BE2C (cell line): Measurements from ENCODE around the gene DGUOK.

ENCODE experiments used
- DNase-seq: peaks from one replicate; pipeline ENCODE4 v3.0.0-alpha.2; 2020
- H3K27me3 ChIP-seq: fragments of 250-450 bp; sonication (Bioruptor Pico); 2 replicates; pipeline ENCODE4 v1.5.1; 2020; ENCODE audit warnings: mild to moderate bottlenecking
- H3K36me3 ChIP-seq: fragments of 250-450 bp; sonication (Bioruptor Pico); 2 replicates; pipeline ENCODE4 v1.5.1; 2020; ENCODE audit warnings: mild to moderate bottlenecking
- H3K4me1 ChIP-seq: fragments of 250-450 bp; sonication (Bioruptor Pico); 2 replicates; pipeline ENCODE4 v1.5.1; 2020
- H3K4me3 ChIP-seq: 2 replicates; pipeline ENCODE4 v1.5.1; 2011; ENCODE audit warnings: low read depth, low read length
- H3K9me3 ChIP-seq: fragments of 250-450 bp; sonication (Bioruptor Pico); 2 replicates; pipeline ENCODE4 v1.5.1; 2020
- TF ChIP-seq, protein P1 (sequence below): IDR thresholded peaks from 2 replicates; pipeline ENCODE4 v1.5.1; 2012; ENCODE audit warnings: mild to moderate bottlenecking, low read depth, low read length

The DGUOK gene

DNA sequence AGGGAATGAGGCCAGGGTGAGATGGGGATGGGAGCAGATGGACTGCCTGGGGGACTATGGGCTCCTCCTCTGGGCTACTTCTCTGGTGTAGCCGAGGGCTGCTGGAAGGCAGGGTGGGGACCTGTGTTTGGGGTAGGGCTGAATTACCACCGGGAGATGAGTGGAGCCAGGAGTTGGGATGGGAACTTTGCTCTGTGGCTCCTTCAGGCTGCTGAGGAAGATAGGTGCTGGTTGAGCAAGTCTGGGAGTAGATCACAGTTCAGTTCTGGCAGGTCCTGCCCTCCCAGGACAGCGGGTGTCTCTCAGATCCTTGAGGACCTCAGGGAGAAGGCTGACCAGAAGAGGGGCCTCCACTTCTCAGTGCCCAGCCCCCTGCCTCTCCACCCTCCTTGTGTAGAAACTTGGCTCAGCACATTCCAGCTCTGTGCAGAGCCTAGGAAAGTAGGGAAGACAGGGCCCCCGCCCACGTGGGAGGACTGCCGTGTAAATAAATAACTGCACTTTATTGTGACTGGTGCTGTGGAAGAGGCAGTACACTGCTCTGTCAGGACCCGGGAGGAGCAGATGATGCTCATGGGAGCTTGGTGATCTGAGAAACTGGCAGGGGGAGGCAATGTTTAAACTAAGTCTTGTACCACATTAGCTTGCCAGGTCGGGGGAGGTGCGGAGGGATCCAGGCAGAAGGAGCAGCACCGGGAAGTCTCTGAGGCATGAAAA lies 73.4 kb downstream of the DGUOK start:
- H3K36me3 ChIP-seq = no peaks in the 10 kb centered on the region
- peaks cover 13% of the 10 kb centered on the region for H3K4me1 ChIP-seq
- TF ChIP-seq, protein P1, sequence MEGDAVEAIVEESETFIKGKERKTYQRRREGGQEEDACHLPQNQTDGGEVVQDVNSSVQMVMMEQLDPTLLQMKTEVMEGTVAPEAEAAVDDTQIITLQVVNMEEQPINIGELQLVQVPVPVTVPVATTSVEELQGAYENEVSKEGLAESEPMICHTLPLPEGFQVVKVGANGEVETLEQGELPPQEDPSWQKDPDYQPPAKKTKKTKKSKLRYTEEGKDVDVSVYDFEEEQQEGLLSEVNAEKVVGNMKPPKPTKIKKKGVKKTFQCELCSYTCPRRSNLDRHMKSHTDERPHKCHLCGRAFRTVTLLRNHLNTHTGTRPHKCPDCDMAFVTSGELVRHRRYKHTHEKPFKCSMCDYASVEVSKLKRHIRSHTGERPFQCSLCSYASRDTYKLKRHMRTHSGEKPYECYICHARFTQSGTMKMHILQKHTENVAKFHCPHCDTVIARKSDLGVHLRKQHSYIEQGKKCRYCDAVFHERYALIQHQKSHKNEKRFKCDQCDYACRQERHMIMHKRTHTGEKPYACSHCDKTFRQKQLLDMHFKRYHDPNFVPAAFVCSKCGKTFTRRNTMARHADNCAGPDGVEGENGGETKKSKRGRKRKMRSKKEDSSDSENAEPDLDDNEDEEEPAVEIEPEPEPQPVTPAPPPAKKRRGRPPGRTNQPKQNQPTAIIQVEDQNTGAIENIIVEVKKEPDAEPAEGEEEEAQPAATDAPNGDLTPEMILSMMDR = no peak
- DNase-seq = no peak
- no peaks in the 10 kb centered on the region for H3K27me3 ChIP-seq
- H3K4me3 ChIP-seq = no peak overlapping the region
- no peaks in the 10 kb centered on the region for H3K9me3 ChIP-seq

DNA sequence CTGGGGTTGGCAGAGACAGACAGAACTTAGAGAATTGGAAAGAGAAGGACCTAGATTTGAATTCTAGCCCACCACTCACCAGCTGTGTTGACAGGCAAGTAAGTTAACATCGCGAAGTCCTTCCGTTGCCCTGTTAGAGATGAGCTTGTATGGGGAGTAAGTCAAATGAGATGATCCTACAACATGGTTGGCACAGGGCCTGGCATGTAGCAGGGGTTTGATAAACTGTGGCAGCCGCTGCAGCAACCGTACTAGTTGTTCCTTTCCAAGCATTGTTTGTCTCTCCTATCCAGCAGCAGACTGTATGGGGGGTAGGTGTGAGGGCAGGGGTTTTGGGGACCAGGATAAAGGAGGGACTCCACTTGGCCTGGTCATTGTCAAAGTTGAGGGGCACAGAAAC lies 74.0 kb downstream of the DGUOK start:
- H3K4me1 ChIP-seq = peaks cover 19% of the 10 kb centered on the region
- H3K4me3 ChIP-seq = no peak overlapping the region
- no peaks in the 10 kb centered on the region for H3K9me3 ChIP-seq
- no peaks in the 10 kb centered on the region for H3K27me3 ChIP-seq
- no peak for DNase-seq
- H3K36me3 ChIP-seq = no peaks in the 10 kb centered on the region
- TF ChIP-seq, protein P1 = no peak

DNA sequence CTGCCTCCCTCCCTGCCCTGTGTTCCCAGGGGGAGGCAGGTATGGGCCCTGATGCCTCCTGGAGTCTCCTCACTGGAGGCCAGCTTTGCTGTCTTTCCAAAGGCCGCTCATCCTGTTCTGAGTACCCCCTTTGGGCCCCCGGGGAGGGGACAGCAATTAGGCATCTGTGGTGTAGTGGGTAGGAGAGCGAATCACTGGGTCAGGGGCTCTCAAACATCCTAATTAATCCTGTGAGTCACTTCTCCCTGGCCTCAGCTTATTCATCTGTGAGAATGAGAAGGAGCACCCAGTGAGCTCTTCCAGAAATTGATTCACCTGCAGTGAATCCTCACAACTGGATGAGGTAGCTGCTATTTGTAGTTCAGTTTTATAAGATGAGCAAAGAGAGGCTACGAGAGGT lies 74.4 kb downstream of the DGUOK start:
- no peak for DNase-seq
- Histone ChIP-seq H3K4me1 (peaks cover 21% of the 10 kb centered on the region), H3K4me3 (no peak overlapping the region), H3K36me3 (no peaks in the 10 kb centered on the region), H3K9me3 (no peaks in the 10 kb centered on the region), H3K27me3 (no peaks in the 10 kb centered on the region)
- TF ChIP-seq, protein P1 = no peak

DNA sequence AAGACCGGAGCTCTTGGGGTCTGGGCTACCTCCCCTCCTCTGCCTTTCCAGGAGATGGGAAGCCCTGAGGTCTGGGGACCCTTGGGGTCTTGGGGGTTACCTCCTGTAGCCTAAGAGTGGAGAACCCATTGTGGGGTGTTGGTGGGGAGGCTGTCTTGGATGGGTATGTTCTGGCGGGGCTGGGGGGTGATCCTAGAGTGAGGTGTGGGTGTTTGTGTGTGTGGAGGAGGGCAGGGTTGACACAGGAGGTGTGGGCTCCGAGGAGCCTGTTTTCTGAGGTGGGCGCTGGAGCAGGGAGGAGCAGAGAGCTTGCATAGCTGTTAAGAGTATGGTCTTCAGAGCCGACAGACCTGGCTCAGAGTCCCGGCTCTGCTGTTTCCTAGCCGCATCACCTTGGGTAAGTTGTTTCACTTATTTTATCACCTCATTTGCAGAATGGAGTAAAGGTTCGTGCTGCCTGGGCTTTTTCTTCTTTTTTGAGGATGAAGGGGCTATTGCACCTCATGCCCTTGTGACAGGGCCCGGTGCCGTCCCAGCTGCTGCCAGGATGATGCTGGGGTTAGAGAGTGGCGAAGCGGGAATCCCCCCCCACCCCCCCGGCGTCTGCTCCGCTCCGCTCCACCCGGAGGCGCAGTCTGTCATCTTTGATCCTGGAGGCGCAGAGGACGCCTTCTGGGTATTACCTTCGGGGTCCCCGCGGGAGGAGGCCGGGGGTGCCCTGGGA lies 75.3 kb downstream of the DGUOK start:
- Histone ChIP-seq H3K36me3 (no peaks in the 10 kb centered on the region), H3K4me3 (peak overlapping the region; percentile 42), H3K4me1 (peaks cover 24% of the 10 kb centered on the region), H3K27me3 (no peaks in the 10 kb centered on the region), H3K9me3 (no peaks in the 10 kb centered on the region)
- TF ChIP-seq, protein P1 = no peak
- DNase-seq = no peak

DNA sequence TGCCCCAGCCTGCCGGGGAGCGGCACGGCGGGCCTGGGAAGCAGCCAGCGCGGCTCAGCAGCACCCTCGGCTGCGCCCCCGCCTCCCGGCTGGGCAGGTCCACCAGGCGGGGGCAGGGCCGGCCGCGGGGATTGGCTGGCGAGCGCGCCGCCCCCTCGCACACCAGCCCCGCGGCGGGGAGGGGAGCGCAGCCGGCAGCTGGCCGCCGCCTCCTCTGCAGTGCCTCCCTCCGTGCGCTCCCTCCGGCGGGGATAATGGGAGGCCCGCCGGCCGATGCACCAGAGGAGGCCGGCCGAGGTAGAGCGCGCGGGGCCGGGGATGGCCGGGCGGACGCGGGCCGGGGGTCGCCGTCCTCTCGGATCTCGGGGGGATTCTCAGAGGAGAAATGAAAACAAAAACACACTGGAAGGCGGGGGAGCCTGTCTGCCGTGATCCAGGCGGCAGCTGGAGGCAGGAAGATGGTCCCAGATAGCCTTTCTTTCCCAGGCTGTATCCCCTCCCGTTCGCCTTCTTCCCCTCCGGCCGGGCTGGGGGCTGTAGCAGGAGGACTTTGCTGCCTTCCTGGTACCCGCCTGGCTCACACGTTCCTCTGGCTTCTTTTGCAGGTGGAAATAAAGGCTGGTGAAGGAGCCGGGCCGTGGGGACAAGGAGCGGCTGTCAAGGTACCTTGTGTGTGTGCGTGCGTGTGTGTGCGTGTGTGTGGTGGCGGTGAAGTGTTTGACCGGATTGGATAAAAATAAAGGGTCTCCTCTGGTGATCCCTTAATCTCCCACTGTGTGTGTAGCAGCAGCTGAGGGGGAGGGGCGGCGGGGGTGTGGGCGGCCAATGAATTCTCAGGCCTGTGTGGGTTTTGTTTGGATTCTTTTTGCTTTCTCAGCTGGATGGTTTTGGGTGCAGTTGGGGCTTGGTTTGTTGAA lies 76.1 kb downstream of the DGUOK start:
- H3K36me3 ChIP-seq = no peaks in the 10 kb centered on the region
- H3K9me3 ChIP-seq = no peaks in the 10 kb centered on the region
- peaks cover 24% of the 10 kb centered on the region for H3K4me1 ChIP-seq
- TF ChIP-seq, protein P1 = no peak
- DNase-seq = peak; percentile 87
- H3K4me3 ChIP-seq = peak overlapping the region; percentile 73
- H3K27me3 ChIP-seq = no peaks in the 10 kb centered on the region
